Measurements from ENCODE around the gene UTP18.

Gene UTP18

DNA sequence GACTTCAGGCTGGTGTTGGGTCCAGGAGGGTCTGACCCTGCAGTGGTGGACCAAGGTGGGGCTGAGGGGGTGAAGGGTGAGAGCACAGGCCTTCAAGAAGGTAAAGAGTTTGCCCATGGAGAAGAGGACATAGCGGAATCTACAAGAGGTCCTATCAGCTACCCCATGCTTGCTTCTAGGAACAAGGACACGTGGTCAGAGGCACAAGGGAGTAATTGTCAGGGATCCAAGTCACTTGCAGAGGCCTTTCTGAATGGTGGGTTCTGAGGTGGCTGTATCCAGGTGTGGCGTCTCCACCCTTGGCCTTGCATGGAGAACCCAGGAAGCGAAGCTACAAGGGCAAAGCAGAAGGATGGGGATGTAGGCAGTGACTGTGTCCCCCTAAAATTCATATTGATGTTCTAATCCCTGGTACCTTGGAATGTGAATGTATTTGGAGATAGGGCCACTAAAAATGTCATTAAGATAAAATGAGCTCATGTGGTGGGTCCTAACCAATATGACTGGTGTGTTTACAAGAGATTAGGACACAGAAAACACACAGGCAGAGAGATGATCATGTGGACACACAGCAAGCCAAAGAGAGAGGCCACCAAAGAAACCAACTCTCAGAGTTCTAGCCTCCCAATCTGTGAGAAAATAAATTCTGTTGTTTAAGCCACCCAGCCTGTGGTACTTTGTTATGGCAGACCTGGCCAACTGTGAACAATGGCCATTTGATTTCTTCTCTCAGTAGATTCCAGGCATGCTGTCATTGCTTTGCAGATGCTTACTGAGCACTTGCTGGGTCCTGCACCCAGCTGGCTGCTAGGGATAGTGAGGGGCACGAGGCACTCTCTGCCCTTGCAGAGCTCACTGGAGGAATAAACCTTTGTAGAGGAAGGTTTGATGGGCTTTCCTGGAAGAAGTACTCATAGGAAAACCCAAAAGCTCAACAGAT, 75.8 kb downstream of the UTP18 start:
- no peak for DNase-seq

DNA sequence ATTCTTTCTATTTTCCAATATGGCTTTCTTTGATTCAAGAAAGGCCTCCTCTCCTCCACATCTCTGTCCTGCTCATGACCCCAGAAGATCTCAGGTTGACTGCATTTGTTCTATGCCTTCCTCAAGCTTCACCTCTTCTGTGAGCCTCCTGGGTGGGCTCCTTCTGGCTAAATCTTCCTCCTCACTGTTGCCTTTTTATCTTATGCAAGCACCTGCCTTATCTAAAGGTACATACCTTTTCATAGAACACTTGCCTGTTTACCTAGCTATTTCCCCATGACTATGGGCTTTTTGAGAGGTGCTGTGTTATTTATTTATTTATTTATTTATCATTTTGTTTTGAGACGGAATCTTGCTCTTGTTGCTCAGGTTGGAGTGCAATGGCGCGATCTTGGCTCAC, 81.1 kb downstream of the UTP18 start:
- no peak for DNase-seq

DNA sequence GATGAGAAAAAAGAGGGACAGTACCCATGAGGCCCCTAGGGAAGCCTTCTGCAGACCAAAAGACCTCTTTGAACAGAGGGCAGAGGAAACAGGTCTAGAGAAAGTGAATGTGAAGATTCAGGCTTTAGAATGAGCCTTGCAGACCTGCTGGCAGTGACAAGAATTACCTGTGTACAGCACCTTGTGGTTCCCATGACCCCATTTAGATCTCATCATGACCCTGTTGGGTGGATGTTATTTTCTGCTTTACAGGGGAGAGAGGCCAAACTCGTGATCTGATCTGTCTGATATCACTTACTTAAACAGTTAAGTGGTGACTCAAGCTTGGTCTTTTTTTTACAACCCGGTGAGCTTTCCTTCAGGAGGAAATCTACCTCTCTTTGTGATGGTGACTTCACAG, 81.9 kb downstream of the UTP18 start:
- DNase-seq = no peak

GRCh38 chr17:51344532-51344931, 84.2 kb downstream of the UTP18 start:
- no peak for DNase-seq

- no peak for DNase-seq
These were observed 86.1 kb downstream of the UTP18 start for GRCh38 chr17:51346218-51346982.
